PC-9 (cell line): ENCODE measurements around the gene STK16. TPM values are rescaled to one million over a fixed set of nuclear protein-coding genes. Genes with fewer than 3 reads are reported as not detected.

Source experiments
- BruUV-seq: library from RNA; stranded (reverse); fragments of 400-500 nt; replicated peaks from 2 replicates; lab custom pipeline; 2021; lab: Mats Ljungman, UMichigan
- CTCF ChIA-PET: fragments of 300-600 bp; sonication (Branson Sonifier 250); formaldehyde crosslinking; loops from one replicate; lab custom pipeline; 2022; ENCODE audit warnings: antibody characterized with exemption; lab: Charles Lee
- POLR2A ChIA-PET: fragments of 300-600 bp; sonication (Branson Sonifier 250); formaldehyde crosslinking; loops from one replicate; lab custom pipeline; 2022; ENCODE audit warnings: antibody characterized with exemption; ENCODE audit not compliant: unreplicated experiment; lab: Charles Lee
- DNase-seq, 2 experiments: peaks; one replicate each; pipeline versions ENCODE4 v3.0.0 to v3.0.0-alpha.2; 2015 to 2022; ENCODE audit warnings: mixed read lengths in 1 of 2
- H2AFZ ChIP-seq: fragments of 200-600 bp; sonication (generic); 2 replicates; pipeline ENCODE4 v1.8.1; 2017; ENCODE audit warnings: antibody characterized with exemption
- H3F3A ChIP-seq: fragments of 200-600 bp; sonication (generic); 2 replicates; pipeline ENCODE4 v1.8.1; 2017; ENCODE audit warnings: antibody characterized with exemption, mild to moderate bottlenecking, low read depth; ENCODE audit not compliant: insufficient read depth
- H3K27ac ChIP-seq: fragments of 200-600 bp; sonication (generic); 2 replicates; pipeline ENCODE4 v1.6.1; 2016; ENCODE audit warnings: mixed run types
- H3K27me3 ChIP-seq: fragments of 200-600 bp; sonication (generic); 2 replicates; pipeline ENCODE4 v1.6.1; 2016; ENCODE audit warnings: low read depth, mixed run types; ENCODE audit not compliant: insufficient read depth
- H3K36me3 ChIP-seq: fragments of 200-600 bp; sonication (generic); 2 replicates; pipeline ENCODE4 v1.6.1; 2016; ENCODE audit warnings: low read depth, mixed run types
- H3K4me1 ChIP-seq: fragments of 200-600 bp; sonication (generic); replicated peaks from 2 replicates; pipeline ENCODE4 v1.6.1; 2016; ENCODE audit warnings: mixed run types; ENCODE audit not compliant: insufficient read depth
- H3K4me2 ChIP-seq: fragments of 200-600 bp; sonication (generic); 2 replicates; pipeline ENCODE4 v1.6.1; 2017; ENCODE audit warnings: mixed run types
- H3K4me3 ChIP-seq: fragments of 200-600 bp; sonication (generic); 2 replicates; pipeline ENCODE4 v1.6.1; 2016; ENCODE audit warnings: mixed run types
- H3K79me2 ChIP-seq: fragments of 200-600 bp; sonication (generic); 2 replicates; pipeline ENCODE4 v1.6.1; 2017; ENCODE audit warnings: low read depth, mixed run types
- H3K9me2 ChIP-seq: fragments of 200-600 bp; sonication (generic); 2 replicates; pipeline ENCODE4 v1.8.1; 2017; ENCODE audit warnings: mild to moderate bottlenecking; ENCODE audit not compliant: insufficient read depth
- H3K9me3 ChIP-seq: fragments of 200-600 bp; sonication (generic); 2 replicates; pipeline ENCODE4 v1.8.1; 2016; ENCODE audit warnings: low read depth; ENCODE audit not compliant: insufficient read depth
- H4K20me1 ChIP-seq: fragments of 200-600 bp; sonication (generic); 2 replicates; pipeline ENCODE4 v1.8.1; 2017; ENCODE audit not compliant: insufficient read depth
- CTCF ChIP-seq: fragments of 200-600 bp; sonication (generic); conservative IDR thresholded peaks from 2 replicates; pipeline ENCODE4 v1.6.1; 2017; ENCODE audit warnings: mixed run types, antibody characterized with exemption, mild to moderate bottlenecking, moderate library complexity
- EZH2 ChIP-seq: fragments of 200-600 bp; sonication (generic); IDR thresholded peaks from 2 replicates; pipeline ENCODE4 v1.8.0; 2017; ENCODE audit warnings: antibody characterized with exemption, low read depth
- intact Hi-C: fragments of 100-400 bp; cut with micrococcal nuclease; formaldehyde crosslinking; loops from one replicate; pipeline ENCODE4 v1.10.0; 2022; ENCODE audit not compliant: unreplicated experiment
- total RNA-seq: library from RNA; stranded (reverse); gene quantifications from 2 replicates; pipeline ENCODE4 v1.2.3, GENCODE V29; 2021

STK16 gene
- total RNA-seq, 1 experiment from 2014 or later: 39.6 TPM

DNA sequence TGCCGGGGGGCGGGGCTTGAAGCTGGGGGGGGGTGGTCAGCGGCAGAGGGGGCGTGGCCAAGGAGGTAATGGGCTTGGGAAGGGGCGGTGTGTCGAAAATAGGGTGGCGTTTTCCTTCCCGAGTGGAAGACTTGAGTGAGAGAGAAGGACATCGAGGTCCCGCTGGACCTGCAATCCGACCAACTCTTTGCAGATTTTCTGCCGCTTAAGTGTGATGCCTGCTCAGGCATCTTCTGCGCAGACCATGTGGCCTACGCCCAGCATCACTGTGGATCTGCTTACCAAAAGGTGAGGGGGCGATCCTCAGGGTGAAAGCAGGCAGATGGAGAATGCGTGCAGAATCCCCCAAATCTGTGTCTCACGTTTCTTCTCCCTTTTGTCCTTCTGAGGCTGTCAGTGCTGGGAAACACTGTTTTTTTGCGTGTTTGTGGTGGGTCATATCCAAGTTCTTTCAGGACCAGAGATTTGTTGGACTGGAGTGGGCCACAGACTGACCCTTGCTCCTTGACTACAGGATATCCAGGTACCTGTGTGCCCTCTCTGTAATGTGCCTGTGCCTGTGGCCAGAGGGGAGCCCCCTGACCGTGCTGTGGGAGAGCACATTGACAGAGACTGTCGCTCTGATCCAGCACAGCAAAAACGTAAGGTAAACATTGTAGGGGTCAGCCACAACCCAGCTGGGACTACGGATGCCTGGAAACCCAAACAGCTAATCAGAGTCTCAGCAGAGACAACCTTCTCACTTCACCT lies 38.0 kb upstream of the STK16 start:
- H3F3A ChIP-seq: peaks cover 14% of the 10 kb centered on the region; the same call in 1 of the 2 replicates
- H3K27ac ChIP-seq: 0 out of 2 replicates have a peak overlapping the region, but pooled peaks have one; percentile 16
- no peaks in the 10 kb centered on the region for H3K27me3 ChIP-seq
- H3K9me3 ChIP-seq: no peaks in the 10 kb centered on the region
- POLR2A ChIA-PET: interaction anchor here (0.5 to 1.1 kb wide), 4 partner anchors 10 to 206 kb away, joined by 3 to 17 read pairs (median 4); partner anchors contain the start of gene ATG9A
- H3K36me3 ChIP-seq: no peaks in the 10 kb centered on the region
- CTCF ChIA-PET: interaction anchor here (0.6 kb wide), 1 partner anchor 132 kb away, joined by 9 read pairs; no protein-coding TSS in a partner anchor
- no peaks in the 10 kb centered on the region for H4K20me1 ChIP-seq
- BruUV-seq: TSS peak; percentile 62
- intact Hi-C loops: loop anchor here (2.0 kb wide), 2 partner anchors 31 to 71 kb away; partner anchors contain the start of genes CNPPD1 and DNAJB2
- no peaks in the 10 kb centered on the region for H3K79me2 ChIP-seq
- no peaks in the 10 kb centered on the region for H3K9me2 ChIP-seq
- H3K4me2 ChIP-seq: peak overlapping the region; percentile 100
- peak overlapping the region; percentile 78 for H3K4me3 ChIP-seq
- H2AFZ ChIP-seq: no peak overlapping the region
- H3K4me1 ChIP-seq: peaks cover 18% of the 10 kb centered on the region
- DNase-seq: no peak
- no peak for TF ChIP-seq EZH2
- no peak for TF ChIP-seq CTCF

DNA sequence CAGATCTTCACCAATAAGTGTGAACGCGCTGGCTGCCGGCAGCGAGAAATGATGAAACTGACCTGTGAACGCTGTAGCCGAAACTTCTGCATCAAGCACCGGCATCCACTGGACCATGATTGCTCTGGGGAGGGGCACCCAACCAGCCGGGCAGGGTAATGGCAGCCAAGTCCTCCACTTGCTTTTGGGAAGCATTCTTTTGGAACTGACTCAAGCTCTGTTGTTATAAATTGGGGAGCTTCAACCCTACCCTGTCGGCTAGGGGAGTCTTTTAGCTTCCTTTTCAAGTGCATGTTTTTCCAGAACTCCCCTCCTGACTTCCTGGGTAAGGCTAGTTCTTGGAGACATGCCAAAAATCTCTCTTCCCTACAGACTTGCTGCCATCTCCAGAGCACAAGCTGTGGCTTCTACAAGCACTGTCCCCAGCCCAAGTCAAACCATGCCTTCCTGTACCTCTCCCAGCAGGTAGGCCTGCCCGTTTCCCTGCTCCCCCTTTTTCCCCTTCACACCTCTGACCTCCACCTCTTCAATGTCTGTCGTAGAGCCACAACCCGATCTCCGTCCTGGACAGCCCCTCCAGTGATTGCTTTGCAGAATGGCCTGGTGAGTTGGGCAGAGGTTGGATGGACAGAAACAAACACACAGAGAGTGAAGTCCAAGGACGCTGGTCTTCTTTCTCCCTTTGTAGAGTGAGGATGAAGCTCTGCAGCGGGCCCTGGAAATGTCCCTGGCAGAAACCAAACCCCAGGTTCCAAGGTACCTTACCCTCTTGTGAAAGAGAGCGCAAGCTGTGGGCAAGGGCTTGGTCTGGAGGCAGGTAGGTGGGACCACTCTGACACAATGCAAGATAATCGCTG lies 37.2 kb upstream of the STK16 start:
- no peak overlapping the region for H2AFZ ChIP-seq
- no peaks in the 10 kb centered on the region for H3K9me3 ChIP-seq
- intact Hi-C loops: loop anchor here (1.0 to 2.0 kb wide), 3 partner anchors 9 to 71 kb away; partner anchors contain the start of genes CNPPD1 and DNAJB2
- H3K4me2 ChIP-seq: peak overlapping the region; percentile 100
- no peaks in the 10 kb centered on the region for H3K27me3 ChIP-seq
- H4K20me1 ChIP-seq: no peaks in the 10 kb centered on the region
- H3K36me3 ChIP-seq: no peaks in the 10 kb centered on the region
- peaks cover 18% of the 10 kb centered on the region for H3K4me1 ChIP-seq
- POLR2A ChIA-PET: interaction anchor here (1.1 kb wide), 1 partner anchor 10 kb away, joined by 17 read pairs; no protein-coding TSS in a partner anchor
- no peaks in the 10 kb centered on the region for H3K79me2 ChIP-seq
- BruUV-seq: no TSS peak
- peak in 1 of 2 experiments; percentile 54 for DNase-seq
- TF ChIP-seq EZH2 (no peak), CTCF (no peak)
- CTCF ChIA-PET: interaction anchor here (0.6 kb wide), 1 partner anchor 128 kb away, joined by 3 read pairs; no protein-coding TSS in a partner anchor
- H3K9me2 ChIP-seq: no peaks in the 10 kb centered on the region
- peaks cover 14% of the 10 kb centered on the region; the same call in 1 of the 2 replicates for H3F3A ChIP-seq
- H3K4me3 ChIP-seq: peak overlapping the region; percentile 78; the same call in 1 of the 2 replicates
- 0 out of 2 replicates have a peak overlapping the region, but pooled peaks have one; percentile 16 for H3K27ac ChIP-seq
